B cell (primary cell): Measurements from ENCODE around the gene L3MBTL1. TPM values are rescaled to one million over a fixed set of nuclear protein-coding genes. Genes with fewer than 3 reads are reported as not detected.

Source experiments
- ATAC-seq: fragments of 200-7000 bp; cut with Tn5 transposase; one replicate; pipeline ENCODE4 v1.10.0; 2021; ENCODE audit warnings: low read depth, mild to moderate bottlenecking, moderate number of reproducible peaks, moderate library complexity
- CTCF ChIA-PET: fragments of 350-600 bp; sonication (Branson Sonifier 250); formaldehyde crosslinking; loops from one replicate; lab custom pipeline; 2021; ENCODE audit warnings: antibody characterized with exemption, inconsistent platforms; lab: Charles Lee
- POLR2A ChIA-PET: fragments of 350-600 bp; sonication (Branson Sonifier 250); formaldehyde crosslinking; loops from one replicate; lab custom pipeline; 2021; ENCODE audit warnings: antibody characterized with exemption; lab: Charles Lee
- DNase-seq: peaks from one replicate; pipeline ENCODE4 v3.0.0; 2013
- H2AFZ ChIP-seq: 2 replicates; pipeline ENCODE4 v1.6.1; 2012; ENCODE audit warnings: mild to moderate bottlenecking, low read depth, low read length; ENCODE audit not compliant: insufficient read depth, poor library complexity, severe bottlenecking
- H3K27ac ChIP-seq, 2 donors: 1 replicate in 1 of 2; 2 replicates in 1 of 2; pipeline ENCODE4 v1.5.1; 2012 to 2013; ENCODE audit warnings: low read length in 2 of 2, mild to moderate bottlenecking in 2 of 2, moderate library complexity in 1 of 2
- H3K27me3 ChIP-seq, 4 experiments: fragments of 200-600 bp in 1 of 4; sonication (generic) in 1 of 4; replicated peaks in 1 of 4; 1 replicate in 2 of 4; 2 replicates in 2 of 4; pipeline versions ENCODE4 v1.6.1 to v1.7.0; 2013 to 2016; ENCODE audit warnings: low read length in 3 of 4, mild to moderate bottlenecking in 2 of 4, mixed read lengths in 1 of 4, moderate library complexity in 1 of 4; ENCODE audit not compliant: insufficient read depth in 4 of 4, control insufficient read depth in 3 of 4; ENCODE audit errors: control extremely low read depth in 1 of 4
- H3K36me3 ChIP-seq, 2 experiments: replicated peaks in 1 of 2; 1 replicate in 1 of 2; 2 replicates in 1 of 2; pipeline versions ENCODE4 v1.6.1 to v1.7.1; 2013; ENCODE audit warnings: low read length in 1 of 2; ENCODE audit not compliant: insufficient read depth in 2 of 2, control insufficient read depth in 1 of 2; ENCODE audit errors: control extremely low read depth in 1 of 2, extremely low read depth in 1 of 2
- H3K4me1 ChIP-seq, 2 donors: fragments of 200-600 bp in 1 of 2; sonication (generic) in 1 of 2; 1 replicate in 1 of 2; 2 replicates in 1 of 2; pipeline versions ENCODE4 v1.5.1 to v1.6.1; 2013 to 2017; ENCODE audit warnings: low read length in 2 of 2; ENCODE audit not compliant: control insufficient read depth in 2 of 2, insufficient read depth in 2 of 2
- H3K4me2 ChIP-seq: replicated peaks from 2 replicates; pipeline ENCODE3; 2012; ENCODE audit warnings: mild to moderate bottlenecking, low read depth, low read length; ENCODE audit not compliant: poor library complexity, severe bottlenecking
- H3K4me3 ChIP-seq, 5 experiments: fragments of 200-600 bp in 1 of 5; sonication (generic) in 1 of 5; 1 replicate in 3 of 5; 2 replicates in 2 of 5; pipeline versions ENCODE4 v1.5.1 to v1.7.0; 2011 to 2016; ENCODE audit warnings: low read length in 4 of 5, mild to moderate bottlenecking in 4 of 5, low read depth in 2 of 5, control low read depth in 1 of 5, moderate library complexity in 1 of 5; ENCODE audit not compliant: insufficient read depth in 1 of 5; ENCODE audit errors: control extremely low read depth in 1 of 5, extremely low read depth in 1 of 5
- H3K79me2 ChIP-seq: fragments of 200-600 bp; sonication (generic); one replicate; pipeline ENCODE4 v1.6.0; 2016; ENCODE audit warnings: low read length; ENCODE audit not compliant: control insufficient read depth, insufficient read depth
- H3K9ac ChIP-seq: fragments of 200-600 bp; sonication (generic); 2 replicates; pipeline ENCODE4 v1.6.1; 2017; ENCODE audit warnings: mild to moderate bottlenecking, low read length, moderate library complexity
- H3K9me3 ChIP-seq, 3 donors: one replicate each; pipeline versions ENCODE4 v1.6.1 to v1.7.1; 2013; ENCODE audit warnings: low read length in 2 of 3; ENCODE audit not compliant: control insufficient read depth in 2 of 3, insufficient read depth in 1 of 3; ENCODE audit errors: control extremely low read depth in 1 of 3
- H4K20me1 ChIP-seq: 2 replicates; pipeline ENCODE4 v1.6.0; 2012; ENCODE audit warnings: mild to moderate bottlenecking, low read length; ENCODE audit not compliant: insufficient read depth, control insufficient read depth, poor library complexity, severe bottlenecking
- H3K27ac Mint-ChIP-seq: one replicate; pipeline ENCODE4 v1.8.0; 2021; ENCODE audit warnings: mixed read lengths
- H3K27me3 Mint-ChIP-seq: one replicate; pipeline ENCODE4 v1.8.0; 2021; ENCODE audit warnings: mixed read lengths
- H3K4me1 Mint-ChIP-seq: one replicate; pipeline ENCODE4 v1.8.0; 2021; ENCODE audit warnings: mixed read lengths
- H3K4me3 Mint-ChIP-seq: one replicate; pipeline ENCODE4 v1.8.0; 2021; ENCODE audit warnings: mixed read lengths
- H3K9me3 Mint-ChIP-seq: one replicate; pipeline ENCODE4 v1.8.0; 2022; ENCODE audit warnings: mixed read lengths; ENCODE audit not compliant: insufficient read depth
- EZH2 ChIP-seq: IDR thresholded peaks from 2 replicates; pipeline ENCODE4 v1.6.1; 2012; ENCODE audit warnings: borderline replicate concordance, low read depth, mild to moderate bottlenecking, moderate library complexity, low read length; ENCODE audit not compliant: insufficient read depth, poor library complexity, severe bottlenecking
- WGBS: methylation state at CpG from one replicate; pipeline ENCODE4 v1.1.5; 2013; ENCODE audit warnings: missing lambda C conversion rate; ENCODE audit not compliant: insufficient coverage; 5-methylcytosine and 5-hydroxymethylcytosine counted together
- intact Hi-C: fragments of 100-400 bp; cut with micrococcal nuclease; formaldehyde crosslinking; loops from one replicate; pipeline ENCODE4 v1.10.0; 2022
- polyA plus RNA-seq: library from polyadenylated mRNA; depleted of rRNA; stranded (reverse); fragments of >200 nt; gene quantifications from 2 replicates; pipeline ENCODE4 v1.2.3, GENCODE V29; 2012
- total RNA-seq, 2 donors: library from RNA; stranded (reverse); fragments of 120-200 nt in 1 of 2; gene quantifications; 1 replicate in 1 of 2; 2 replicates in 1 of 2; pipeline versions ENCODE4 v1.2.3 to v1.2.4, GENCODE V29; 2013 to 2022
- TF ChIP-seq, protein P1 (sequence below): fragments of 200-600 bp; IDR thresholded peaks from one replicate; pipeline ENCODE4 v1.8.0; 2022; ENCODE audit warnings: antibody characterized with exemption, mild to moderate bottlenecking

L3MBTL1 gene
- total and polyA plus RNA-seq, 2 donors (not counting 1 experiment from before 2014, with no cell fraction given), result 15.6 to 31.4 TPM

DNA sequence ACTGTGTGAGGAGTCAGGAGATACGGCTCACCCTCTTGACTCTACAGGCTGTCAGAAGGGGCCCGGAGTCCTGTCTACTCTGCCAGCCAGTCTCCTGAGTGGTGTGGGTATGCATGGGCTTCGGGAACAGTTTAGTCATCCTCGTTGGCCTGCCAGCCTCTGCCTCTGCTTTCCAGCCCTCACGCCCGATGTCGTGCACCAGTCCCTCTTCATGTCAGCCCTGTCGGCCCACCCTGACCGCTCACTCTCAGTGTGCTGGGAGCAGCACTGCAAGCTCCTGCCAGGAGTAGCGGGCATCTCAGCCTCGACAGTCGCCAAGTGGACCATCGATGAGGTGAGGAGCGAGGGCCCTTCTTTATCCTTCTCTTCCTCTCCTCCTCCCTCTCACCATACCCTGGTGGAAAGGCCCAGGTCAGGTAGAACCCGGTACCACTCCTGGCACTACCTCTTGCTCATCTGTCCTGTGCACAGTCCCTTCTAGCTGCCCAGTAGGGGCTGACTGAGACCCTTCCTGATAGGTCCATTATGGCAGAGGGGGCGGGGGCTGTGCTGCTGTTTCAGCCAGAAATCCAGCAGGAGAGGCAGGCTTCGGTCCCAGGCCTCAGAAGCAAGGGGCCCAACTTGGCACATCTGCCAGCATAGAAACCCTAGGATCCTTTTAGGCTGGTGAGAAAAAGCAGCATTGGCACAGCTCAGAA, 32.6 kb downstream of the L3MBTL1 start:
- H4K20me1 ChIP-seq, result no peaks in the 10 kb centered on the region
- H3K79me2 ChIP-seq, result no peaks in the 10 kb centered on the region
- Mint-ChIP-seq H3K4me3 (no peak overlapping the region), H3K27ac (no peak overlapping the region), H3K27me3 (no peaks in the 10 kb centered on the region), H3K4me1 (peaks cover 2% of the 10 kb centered on the region), H3K9me3 (no peaks in the 10 kb centered on the region)
- H3K4me2 ChIP-seq, result no peak overlapping the region
- peaks cover 0 to 6% of the 10 kb centered on the region in 2 experiments for H3K36me3 ChIP-seq
- intact Hi-C loops, result no loop called here
- TF ChIP-seq, protein P1, sequence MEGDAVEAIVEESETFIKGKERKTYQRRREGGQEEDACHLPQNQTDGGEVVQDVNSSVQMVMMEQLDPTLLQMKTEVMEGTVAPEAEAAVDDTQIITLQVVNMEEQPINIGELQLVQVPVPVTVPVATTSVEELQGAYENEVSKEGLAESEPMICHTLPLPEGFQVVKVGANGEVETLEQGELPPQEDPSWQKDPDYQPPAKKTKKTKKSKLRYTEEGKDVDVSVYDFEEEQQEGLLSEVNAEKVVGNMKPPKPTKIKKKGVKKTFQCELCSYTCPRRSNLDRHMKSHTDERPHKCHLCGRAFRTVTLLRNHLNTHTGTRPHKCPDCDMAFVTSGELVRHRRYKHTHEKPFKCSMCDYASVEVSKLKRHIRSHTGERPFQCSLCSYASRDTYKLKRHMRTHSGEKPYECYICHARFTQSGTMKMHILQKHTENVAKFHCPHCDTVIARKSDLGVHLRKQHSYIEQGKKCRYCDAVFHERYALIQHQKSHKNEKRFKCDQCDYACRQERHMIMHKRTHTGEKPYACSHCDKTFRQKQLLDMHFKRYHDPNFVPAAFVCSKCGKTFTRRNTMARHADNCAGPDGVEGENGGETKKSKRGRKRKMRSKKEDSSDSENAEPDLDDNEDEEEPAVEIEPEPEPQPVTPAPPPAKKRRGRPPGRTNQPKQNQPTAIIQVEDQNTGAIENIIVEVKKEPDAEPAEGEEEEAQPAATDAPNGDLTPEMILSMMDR, result no peak
- TF ChIP-seq EZH2, result no peak
- DNase-seq, result no peak
- ChIA-PET CTCF (interaction anchor here (0.9 to 7.5 kb wide), 7 partner anchors 10 to 540 kb away, joined by 3 to 273 read pairs (median 5); no protein-coding TSS in a partner anchor), POLR2A (no interaction called here)
- H3K9ac ChIP-seq, result no peak overlapping the region
- H3K27ac ChIP-seq, result no peak overlapping the region
- no peak overlapping the region for H2AFZ ChIP-seq
- H3K4me1 ChIP-seq, result peaks cover 0 to 4% of the 10 kb centered on the region in 2 donors
- no peaks in the 10 kb centered on the region for H3K27me3 ChIP-seq
- H3K4me3 ChIP-seq, result no peak overlapping the region
- H3K9me3 ChIP-seq, result no peaks in the 10 kb centered on the region
- 89% methylated on average over 17 of the region's 17 CpGs for WGBS
- no peak for ATAC-seq

- Mint-ChIP-seq H3K27ac (no peak overlapping the region), H3K9me3 (no peaks in the 10 kb centered on the region), H3K4me3 (no peak overlapping the region), H3K27me3 (no peaks in the 10 kb centered on the region), H3K4me1 (peaks cover 2% of the 10 kb centered on the region)
- no peaks in the 10 kb centered on the region for H3K79me2 ChIP-seq
- TF ChIP-seq, protein P1, result no peak
- TF ChIP-seq EZH2, result no peak
- no peaks in the 10 kb centered on the region for H4K20me1 ChIP-seq
- peaks cover 0 to 4% of the 10 kb centered on the region in 2 donors for H3K4me1 ChIP-seq
- ChIA-PET POLR2A (no interaction called here), CTCF (interaction anchor here (1.2 to 7.5 kb wide), 3 partner anchors 36 to 151 kb away, joined by 3 to 273 read pairs (median 3); no protein-coding TSS in a partner anchor)
- no peak for DNase-seq
- H2AFZ ChIP-seq, result no peak overlapping the region
- no peaks in the 10 kb centered on the region for H3K27me3 ChIP-seq
- H3K27ac ChIP-seq, result no peak overlapping the region
- no peak for ATAC-seq
- H3K36me3 ChIP-seq, result peaks cover 0 to 6% of the 10 kb centered on the region in 2 experiments
- no peaks in the 10 kb centered on the region for H3K9me3 ChIP-seq
- intact Hi-C loops, result no loop called here
- H3K4me3 ChIP-seq, result no peak overlapping the region
- 92% methylated on average over 7 of the region's 7 CpGs for WGBS
- H3K4me2 ChIP-seq, result no peak overlapping the region
- H3K9ac ChIP-seq, result no peak overlapping the region
These were observed 33.2 kb downstream of the L3MBTL1 start for GRCh38 chr20:43540673-43541060.
